Mesendoderm (in vitro differentiated cells): ENCODE results near the gene XXYLT1.
A peak's percentile ranks its signal among the peaks of the same experiment; 100 is the strongest.

Source experiments
- DNase-seq: peaks from one replicate; pipeline ENCODE4 v3.0.0; 2013
- H2AK5ac ChIP-seq: 2 replicates; pipeline ENCODE4 v1.6.1; 2013; ENCODE audit warnings: low read length, inconsistent platforms
- H2BK120ac ChIP-seq: 2 replicates; pipeline ENCODE4 v1.6.1; 2013; ENCODE audit warnings: low read depth, mild to moderate bottlenecking, low read length, moderate library complexity, mixed read lengths
- H2BK15ac ChIP-seq: replicated peaks from 2 replicates; pipeline ENCODE4 v1.6.1; 2013; ENCODE audit warnings: low read depth, mild to moderate bottlenecking, moderate library complexity
- H2BK5ac ChIP-seq: 2 replicates; pipeline ENCODE4 v1.6.1; 2013; ENCODE audit warnings: low read length, inconsistent platforms
- H3K18ac ChIP-seq: 2 replicates; pipeline ENCODE4 v1.6.1; 2013; ENCODE audit warnings: mild to moderate bottlenecking, low read length, mixed read lengths
- H3K23ac ChIP-seq: one replicate; pipeline ENCODE4 v1.6.1; 2013; ENCODE audit warnings: low read length
- H3K27ac ChIP-seq: 2 replicates; pipeline ENCODE4 v1.5.1; 2013; ENCODE audit warnings: low read depth, mild to moderate bottlenecking, inconsistent platforms, low read length, moderate library complexity
- H3K27me3 ChIP-seq: 2 replicates; pipeline ENCODE4 v1.6.1; 2013; ENCODE audit warnings: low read length, control low read depth, mild to moderate bottlenecking, inconsistent platforms; ENCODE audit not compliant: insufficient read depth, poor library complexity
- H3K36me3 ChIP-seq: 2 replicates; pipeline ENCODE4 v1.6.1; 2013; ENCODE audit warnings: low read length, inconsistent platforms; ENCODE audit not compliant: control insufficient read depth, insufficient read depth
- H3K4ac ChIP-seq: one replicate; pipeline ENCODE4 v1.6.1; 2013; ENCODE audit warnings: low read depth, mild to moderate bottlenecking, low read length, moderate library complexity
- H3K4me1 ChIP-seq: 2 replicates; pipeline ENCODE4 v1.6.1; 2013; ENCODE audit warnings: low read depth, low read length, inconsistent platforms; ENCODE audit not compliant: control insufficient read depth
- H3K4me2 ChIP-seq: 2 replicates; pipeline ENCODE4 v1.6.1; 2013; ENCODE audit warnings: low read length
- H3K4me3 ChIP-seq: 2 replicates; pipeline ENCODE4 v1.5.1; 2013; ENCODE audit warnings: mild to moderate bottlenecking, low read length
- H3K56ac ChIP-seq: one replicate; pipeline ENCODE4 v1.6.1; 2013; ENCODE audit warnings: low read length
- H3K79me1 ChIP-seq: 2 replicates; pipeline ENCODE4 v1.6.1; 2013; ENCODE audit warnings: low read length, inconsistent platforms
- H3K79me2 ChIP-seq: 2 replicates; pipeline ENCODE4 v1.6.1; 2013; ENCODE audit warnings: mild to moderate bottlenecking, low read length; ENCODE audit not compliant: control insufficient read depth, insufficient read depth
- H3K9ac ChIP-seq: 2 replicates; pipeline ENCODE4 v1.6.1; 2013; ENCODE audit warnings: low read length, inconsistent platforms
- H4K5ac ChIP-seq: one replicate; pipeline ENCODE4 v1.6.1; 2013; ENCODE audit warnings: low read length
- H4K8ac ChIP-seq: one replicate; pipeline ENCODE4 v1.6.1; 2013; ENCODE audit warnings: low read depth, mild to moderate bottlenecking, control low read depth, low read length, moderate library complexity
- WGBS: extraction: QIAGEN DNeasy Blood & Tissue Kit; methylation state at CpG from one replicate; pipeline ENCODE4 v1.1.7; 2013; ENCODE audit warnings: low lambda C conversion rate, missing lambda C conversion rate; ENCODE audit not compliant: insufficient coverage; ENCODE audit errors: extremely low coverage; 5-methylcytosine and 5-hydroxymethylcytosine counted together

Gene XXYLT1

GRCh38 chr3:195033531-195034091 is 237.3 kb downstream of the XXYLT1 start:
- Histone ChIP-seq H3K79me2 (no peaks in the 10 kb centered on the region), H3K27ac (no peak overlapping the region)
- peak; percentile 69 for DNase-seq

GRCh38 chr3:195032955-195033354 is 238.0 kb downstream of the XXYLT1 start:
- no peak overlapping the region for H3K9ac ChIP-seq
- no peak overlapping the region for H4K5ac ChIP-seq
- H2BK15ac ChIP-seq: no peak overlapping the region
- no peaks in the 10 kb centered on the region for H3K79me2 ChIP-seq
- no peaks in the 10 kb centered on the region for H3K79me1 ChIP-seq
- H3K4me1 ChIP-seq: peaks cover 18% of the 10 kb centered on the region
- no peaks in the 10 kb centered on the region for H3K27me3 ChIP-seq
- no peak overlapping the region for H2AK5ac ChIP-seq
- no peak overlapping the region for H2BK120ac ChIP-seq
- no peak overlapping the region for H3K27ac ChIP-seq
- no peak overlapping the region for H3K18ac ChIP-seq
- H4K8ac ChIP-seq: no peak overlapping the region
- no peak overlapping the region for H3K23ac ChIP-seq
- no peak overlapping the region for H3K4me2 ChIP-seq
- H3K4ac ChIP-seq: no peak overlapping the region
- no CpG with 5 or more reads among the region's 10 CpGs for WGBS
- no peak overlapping the region for H3K4me3 ChIP-seq
- DNase-seq: no peak
- H3K36me3 ChIP-seq: no peaks in the 10 kb centered on the region
- no peak overlapping the region for H3K56ac ChIP-seq
- H2BK5ac ChIP-seq: no peak overlapping the region

More at GRCh38 chr3:195033531-195034091, 237.3 kb downstream of the XXYLT1 start:
- Histone ChIP-seq H3K4ac (no peak overlapping the region), H3K56ac (peak overlapping the region; percentile 57), H4K5ac (no peak overlapping the region), H2BK120ac (no peak overlapping the region), H3K23ac (no peak overlapping the region), H3K18ac (peak overlapping the region; percentile 34), H3K4me1 (peaks cover 18% of the 10 kb centered on the region), H3K27me3 (no peaks in the 10 kb centered on the region), H3K4me2 (no peak overlapping the region), H3K79me1 (no peaks in the 10 kb centered on the region), H4K8ac (no peak overlapping the region), H3K36me3 (no peaks in the 10 kb centered on the region), H2BK5ac (peak overlapping the region; percentile 22), H3K9ac (no peak overlapping the region), H2BK15ac (no peak overlapping the region), H3K4me3 (no peak overlapping the region), H2AK5ac (no peak overlapping the region)
- no CpG with 5 or more reads among the region's 12 CpGs for WGBS

- Histone ChIP-seq H3K36me3 (no peaks in the 10 kb centered on the region), H2AK5ac (no peak overlapping the region), H3K27ac (peak overlapping the region; percentile 23), H3K79me2 (no peaks in the 10 kb centered on the region), H3K56ac (no peak overlapping the region), H4K8ac (no peak overlapping the region), H3K23ac (no peak overlapping the region), H3K4ac (no peak overlapping the region), H3K79me1 (no peaks in the 10 kb centered on the region), H2BK120ac (no peak overlapping the region), H3K9ac (no peak overlapping the region), H2BK5ac (no peak overlapping the region), H3K4me1 (peaks cover 18% of the 10 kb centered on the region), H2BK15ac (no peak overlapping the region), H3K4me2 (no peak overlapping the region), H4K5ac (no peak overlapping the region), H3K27me3 (no peaks in the 10 kb centered on the region), H3K4me3 (no peak overlapping the region), H3K18ac (peak overlapping the region; percentile 13)
- no peak for DNase-seq
- WGBS: no CpG with 5 or more reads among the region's 12 CpGs
These were observed 238.7 kb downstream of the XXYLT1 start for GRCh38 chr3:195032106-195032759.

GRCh38 chr3:195031574-195032003 is 239.4 kb downstream of the XXYLT1 start:
- no peak overlapping the region for H3K23ac ChIP-seq
- H3K36me3 ChIP-seq: no peaks in the 10 kb centered on the region
- H3K4me3 ChIP-seq: no peak overlapping the region
- H3K27ac ChIP-seq: peak overlapping the region; percentile 75
- no peaks in the 10 kb centered on the region for H3K27me3 ChIP-seq
- H3K56ac ChIP-seq: peak overlapping the region; percentile 65
- no peaks in the 10 kb centered on the region for H3K79me2 ChIP-seq
- no peak overlapping the region for H2BK5ac ChIP-seq
- H2BK15ac ChIP-seq: no peak overlapping the region
- H4K8ac ChIP-seq: no peak overlapping the region
- no peak overlapping the region for H2AK5ac ChIP-seq
- H4K5ac ChIP-seq: no peak overlapping the region
- peak; percentile 61 for DNase-seq
- no peak overlapping the region for H3K4ac ChIP-seq
- H3K4me2 ChIP-seq: no peak overlapping the region
- H3K4me1 ChIP-seq: peaks cover 18% of the 10 kb centered on the region
- WGBS: no CpG with 5 or more reads among the region's 5 CpGs
- no peak overlapping the region for H3K9ac ChIP-seq
- no peaks in the 10 kb centered on the region for H3K79me1 ChIP-seq
- peak overlapping the region; percentile 66 for H3K18ac ChIP-seq
- H2BK120ac ChIP-seq: no peak overlapping the region

GRCh38 chr3:195030791-195031321 is 240.1 kb downstream of the XXYLT1 start:
- H2BK120ac ChIP-seq: peak overlapping the region; percentile 39
- no peak overlapping the region for H2BK15ac ChIP-seq
- H2AK5ac ChIP-seq: peak overlapping the region; percentile 12
- no peak overlapping the region for H4K5ac ChIP-seq
- H3K36me3 ChIP-seq: no peaks in the 10 kb centered on the region
- peak overlapping the region; percentile 66 for H3K18ac ChIP-seq
- H2BK5ac ChIP-seq: peak overlapping the region; percentile 68
- no peak overlapping the region for H3K4me2 ChIP-seq
- peak overlapping the region; percentile 65 for H3K56ac ChIP-seq
- H3K27me3 ChIP-seq: no peaks in the 10 kb centered on the region
- H4K8ac ChIP-seq: no peak overlapping the region
- H3K4ac ChIP-seq: peak overlapping the region; percentile 81
- H3K23ac ChIP-seq: peak overlapping the region; percentile 2
- no CpG with 5 or more reads among the region's 13 CpGs for WGBS
- H3K79me2 ChIP-seq: no peaks in the 10 kb centered on the region
- peak overlapping the region; percentile 19 for H3K9ac ChIP-seq
- H3K4me1 ChIP-seq: peaks cover 18% of the 10 kb centered on the region
- DNase-seq: no peak
- no peak overlapping the region for H3K4me3 ChIP-seq
- no peaks in the 10 kb centered on the region for H3K79me1 ChIP-seq
- H3K27ac ChIP-seq: peak overlapping the region; percentile 75
